ENCODE measurements around the gene AGAP6. TPM values are rescaled to one million over a fixed set of nuclear protein-coding genes. Genes with fewer than 3 reads are reported as not detected.
"Not testable (repeated sequence)": the region's sequence is repeated elsewhere in the genome, so short reads cannot be mapped to it uniquely, and the experiment has no call there.

The AGAP6 gene
- polyA plus RNA-seq, 4 donors = 13.7 to 39.0 (median 14.9) TPM

DNA sequence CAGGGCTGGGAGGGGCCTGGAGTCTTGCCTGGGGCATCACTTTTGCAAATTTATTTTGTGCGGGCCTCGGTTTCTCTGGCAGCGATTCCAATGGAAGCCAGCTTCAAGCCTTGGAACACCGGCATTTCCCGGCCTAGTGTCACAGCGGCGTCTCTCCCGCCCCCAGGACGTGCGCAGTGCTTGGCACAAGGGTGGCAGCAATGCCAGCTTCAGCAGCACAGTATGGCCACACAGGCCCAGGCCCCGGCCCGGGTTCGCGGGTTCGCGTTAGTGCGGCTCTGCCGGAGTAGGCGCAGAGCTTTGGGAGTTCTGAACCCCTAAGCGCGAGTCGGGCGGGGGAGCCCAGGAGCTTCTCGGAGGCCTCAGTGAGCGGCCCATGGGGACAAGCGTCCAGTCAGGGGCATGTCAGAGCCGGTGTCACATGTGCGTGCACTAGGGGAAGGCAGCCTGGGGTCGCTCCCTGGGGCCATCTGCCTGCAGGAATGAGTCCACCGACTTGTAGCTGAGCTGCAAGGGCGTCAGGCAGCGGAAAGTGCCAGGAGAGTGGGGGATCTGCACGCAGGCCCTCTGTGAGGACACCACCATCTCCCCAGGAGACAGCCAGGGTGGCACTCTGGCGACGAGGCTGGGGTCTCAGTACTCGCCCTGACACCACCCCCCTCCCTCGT, 36.6 kb downstream of the AGAP6 start:
- DNase-seq (ENCODE audit: low read depth in 4 of 4, low spot score in 3 of 4) = not testable (repeated sequence)

- no peak for DNase-seq (ENCODE audit: low read depth in 4 of 4, low spot score in 3 of 4)
Measured at GRCh38 chr10:50025627-50026026, 37.4 kb downstream of the AGAP6 start.

GRCh38 chr10:50027195-50027594, 39.0 kb downstream of the AGAP6 start:
- no peak for DNase-seq (ENCODE audit: low read depth in 4 of 4, low spot score in 3 of 4)

- no peak for DNase-seq (ENCODE audit: low read depth in 4 of 4, low spot score in 3 of 4)
Measured at GRCh38 chr10:50033481-50033880, 45.3 kb downstream of the AGAP6 start.

DNA sequence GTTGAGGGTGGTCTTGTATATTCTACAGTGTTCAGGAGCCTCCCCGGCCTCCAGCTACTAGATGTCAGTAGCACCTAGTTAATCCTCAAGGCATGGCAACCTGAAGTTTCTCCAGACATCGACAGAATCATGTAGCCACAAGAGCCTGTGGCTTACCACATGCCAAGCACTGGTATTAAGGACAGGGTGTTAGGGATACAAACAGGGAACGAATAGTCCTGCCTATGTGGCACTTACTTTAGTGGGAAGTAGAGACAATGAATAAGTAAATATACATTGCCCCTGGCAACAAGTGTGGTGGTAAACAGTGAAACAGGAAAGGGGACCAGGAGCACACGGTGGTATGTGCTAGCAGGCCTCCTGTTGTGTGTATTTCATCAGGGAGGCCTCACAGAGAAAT, 47.1 kb downstream of the AGAP6 start:
- not testable (repeated sequence) for DNase-seq (ENCODE audit: low read depth in 4 of 4, low spot score in 3 of 4)

DNA sequence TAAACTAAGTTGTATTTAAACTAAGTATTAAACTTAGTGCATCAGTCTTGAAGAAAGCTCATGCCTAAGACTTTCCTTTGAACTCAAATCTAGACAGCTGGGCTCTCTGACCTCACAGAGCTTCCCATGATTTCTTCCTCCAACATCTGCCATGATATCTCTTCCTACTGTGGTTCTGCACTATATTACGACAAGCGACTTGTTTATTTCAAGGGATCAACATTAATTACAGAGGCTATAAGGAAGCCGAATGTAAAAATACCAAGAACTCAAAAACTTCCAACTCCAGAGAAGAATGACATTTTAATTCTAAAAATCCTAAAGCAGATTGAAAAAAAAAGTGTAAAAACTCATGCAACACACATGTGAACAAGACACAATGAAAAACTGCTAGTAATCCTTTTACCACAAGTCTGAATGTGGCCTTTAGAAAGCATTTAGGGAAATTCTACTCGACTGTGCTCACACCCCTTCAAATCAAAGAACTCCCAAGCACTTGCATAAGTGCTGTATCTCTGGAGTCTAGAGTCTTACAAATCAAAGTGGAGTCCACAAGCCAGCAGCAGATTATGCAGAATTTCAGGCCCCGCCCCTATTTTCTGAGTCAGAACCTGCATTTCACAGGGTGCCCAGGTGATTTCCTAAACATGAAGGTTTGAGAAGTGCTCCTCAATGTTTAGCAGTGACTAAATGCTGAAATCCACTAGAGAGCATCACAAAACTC, 56.9 kb downstream of the AGAP6 start:
- DNase-seq (ENCODE audit: low read depth in 4 of 4, low spot score in 3 of 4) = no peak

- not testable (repeated sequence) for DNase-seq (ENCODE audit: low read depth in 4 of 4, low spot score in 3 of 4)
Measured at GRCh38 chr10:50046457-50046856, 58.3 kb downstream of the AGAP6 start.

- DNase-seq (ENCODE audit: low read depth in 4 of 4, low spot score in 3 of 4) = not testable (repeated sequence)
Measured at GRCh38 chr10:50047594-50047993, 59.4 kb downstream of the AGAP6 start.

GRCh38 chr10:50051995-50052660, 63.9 kb downstream of the AGAP6 start:
- not testable (repeated sequence) for DNase-seq (ENCODE audit: low read depth in 4 of 4, low spot score in 3 of 4)

DNA sequence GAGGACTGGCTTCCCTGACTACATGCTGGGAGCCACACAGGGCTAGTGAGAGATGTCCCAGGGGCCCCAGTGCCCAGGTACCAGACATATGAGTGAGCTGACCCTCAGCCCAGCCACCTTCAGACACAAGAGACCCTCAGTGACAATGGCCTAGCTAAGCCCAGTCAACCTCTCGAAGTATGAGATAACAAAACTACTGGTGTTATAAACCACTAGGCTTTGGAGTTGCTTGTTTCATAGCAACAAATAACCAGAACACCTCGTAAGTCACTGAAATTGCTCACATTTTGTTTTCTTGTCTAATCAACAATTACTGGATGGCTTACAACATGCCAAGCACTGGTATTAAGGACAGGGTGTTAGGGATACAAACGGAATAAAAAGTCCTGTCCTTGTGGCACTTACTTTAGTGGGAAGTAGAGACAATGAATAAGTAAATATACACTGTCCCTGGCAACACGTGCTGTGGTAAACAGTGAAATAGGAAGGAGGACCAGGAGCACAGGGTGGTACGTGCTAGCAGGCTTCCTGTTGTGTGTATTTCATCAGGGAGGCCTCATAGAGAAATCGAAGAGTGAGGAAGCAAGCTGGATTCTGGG, 64.7 kb downstream of the AGAP6 start:
- DNase-seq (ENCODE audit: low read depth in 4 of 4, low spot score in 3 of 4) = not testable (repeated sequence)

GRCh38 chr10:50055494-50056292, 67.5 kb downstream of the AGAP6 start:
- not testable (repeated sequence) for DNase-seq (ENCODE audit: low read depth in 4 of 4, low spot score in 3 of 4)

- not testable (repeated sequence) for DNase-seq (ENCODE audit: low read depth in 4 of 4, low spot score in 3 of 4)
Measured at GRCh38 chr10:50056654-50057053, 68.4 kb downstream of the AGAP6 start.

- DNase-seq (ENCODE audit: low read depth in 4 of 4, low spot score in 3 of 4) = not testable (repeated sequence)
Measured at GRCh38 chr10:50058727-50059126, 70.5 kb downstream of the AGAP6 start.

GRCh38 chr10:50059946-50060345, 71.7 kb downstream of the AGAP6 start:
- not testable (repeated sequence) for DNase-seq (ENCODE audit: low read depth in 4 of 4, low spot score in 3 of 4)

Other genes starting within 250 kb of the AGAP6 start
- 10 to 100 TPM in 3 of 4 donors, 1 to 10 TPM in 1; 1.2 to 48.3 (median 31.0) TPM for gene OGDHL, start 226.1 kb upstream of the AGAP6 start, polyA plus RNA-seq (ENCODE audit: insufficient read length in 4 of 4)
- 10 to 100 TPM; 21.1 to 37.6 (median 37.1) TPM for gene PARG, start 46.4 kb upstream of the AGAP6 start, polyA plus RNA-seq (ENCODE audit: insufficient read length in 4 of 4)
- gene TIMM23B, start 46.4 kb upstream of the AGAP6 start, polyA plus RNA-seq (ENCODE audit: insufficient read length in 4 of 4) = 10 to 100 TPM; 12.0 to 17.6 (median 13.9) TPM
- 10 to 100 TPM; 46.0 to 83.0 (median 71.9) TPM for gene WASHC2A, start 79.5 kb downstream of the AGAP6 start, polyA plus RNA-seq (ENCODE audit: insufficient read length in 4 of 4)